Effector memory CD4-positive, alpha-beta T cell (primary cell): ENCODE results near the gene CSKMT.

Experiments used
- DNase-seq, 3 donors: peaks; one replicate each; pipeline ENCODE4 v3.0.0-alpha.2; 2020
- H3K27ac ChIP-seq: 2 replicates; pipeline ENCODE4 v1.7.0; 2013; ENCODE audit warnings: mild to moderate bottlenecking, low read length, moderate library complexity; ENCODE audit not compliant: insufficient read depth, poor library complexity, severe bottlenecking
- H3K27me3 ChIP-seq: replicated peaks from 2 replicates; pipeline ENCODE4 v1.7.0; 2013; ENCODE audit warnings: mild to moderate bottlenecking, low read length; ENCODE audit not compliant: insufficient read depth, control insufficient read depth, poor library complexity, severe bottlenecking
- H3K36me3 ChIP-seq: 2 replicates; pipeline ENCODE4 v1.7.0; 2013; ENCODE audit warnings: mild to moderate bottlenecking, low read length, moderate library complexity; ENCODE audit not compliant: control insufficient read depth, insufficient read depth
- H3K4me1 ChIP-seq: 2 replicates; pipeline ENCODE4 v1.7.0; 2013; ENCODE audit warnings: low read length, mild to moderate bottlenecking; ENCODE audit not compliant: control insufficient read depth, insufficient read depth, poor library complexity, severe bottlenecking
- H3K4me3 ChIP-seq: 2 replicates; pipeline ENCODE4 v1.7.0; 2013; ENCODE audit warnings: low read length, low read depth, mild to moderate bottlenecking; ENCODE audit not compliant: insufficient read depth, poor library complexity, severe bottlenecking
- H3K9me3 ChIP-seq: 2 replicates; pipeline ENCODE4 v1.7.0; 2013; ENCODE audit warnings: mild to moderate bottlenecking, low read length, moderate library complexity; ENCODE audit not compliant: control insufficient read depth

Gene CSKMT

DNA sequence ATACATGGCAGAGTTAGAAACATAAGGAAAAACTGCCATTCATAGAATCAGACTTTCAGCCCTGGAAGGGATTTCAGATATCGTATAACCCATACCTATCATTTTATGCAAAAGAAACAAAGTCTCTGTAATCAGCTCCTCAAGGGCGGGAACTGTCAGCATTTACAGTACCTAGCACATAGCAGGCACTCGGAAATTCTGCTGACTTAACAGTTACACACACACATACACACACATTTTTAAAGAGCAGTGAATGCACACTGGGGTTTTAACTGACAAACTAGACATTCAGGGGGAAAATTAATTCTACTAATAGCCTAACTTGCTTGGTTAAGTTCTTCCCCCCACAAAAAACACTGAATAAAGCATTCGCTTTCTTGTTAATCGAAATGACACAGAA lies 51.1 kb downstream of the CSKMT start:
- H3K36me3 ChIP-seq = peaks cover 77% of the 10 kb centered on the region
- peak overlapping the region; percentile 1 for H3K27ac ChIP-seq
- no peaks in the 10 kb centered on the region for H3K27me3 ChIP-seq
- no peaks in the 10 kb centered on the region for H3K4me1 ChIP-seq
- DNase-seq = no peak
- H3K4me3 ChIP-seq = no peak overlapping the region
- no peaks in the 10 kb centered on the region for H3K9me3 ChIP-seq

GRCh38 chr11:62716816-62717215 lies 51.7 kb downstream of the CSKMT start:
- Histone ChIP-seq H3K36me3 (peaks cover 83% of the 10 kb centered on the region), H3K4me3 (no peak overlapping the region), H3K9me3 (no peaks in the 10 kb centered on the region), H3K27ac (no peak overlapping the region), H3K27me3 (no peaks in the 10 kb centered on the region), H3K4me1 (no peaks in the 10 kb centered on the region)
- DNase-seq = no peak
